IPS DF 4.7 (cell line): Measurements from ENCODE around the gene OR52B2.

Experiments
- DNase-seq: peaks from one replicate; pipeline ENCODE4 v3.0.0-alpha.2; 2013; ENCODE audit warnings: low spot score; ENCODE audit errors: extremely low read depth

The OR52B2 gene

GRCh38 chr11:6170226-6170625, at the start of gene OR52B2:
Gene OR52B2 (minus strand): TSS chr11:6170326. CDS start chr11:6170326, 0 bp downstream.
- DNase-seq = no peak

GRCh38 chr11:6219359-6219758, 49.2 kb upstream of the OR52B2 start:
- DNase-seq = no peak

- DNase-seq = no peak
Observed at GRCh38 chr11:6217722-6218121, 47.6 kb upstream of the OR52B2 start.

- DNase-seq = no peak
Observed at GRCh38 chr11:6216501-6216900, 46.4 kb upstream of the OR52B2 start.

- DNase-seq = no peak
Observed at GRCh38 chr11:6214530-6214929, 44.4 kb upstream of the OR52B2 start.

- no peak for DNase-seq
Observed at GRCh38 chr11:6210274-6210955, 40.3 kb upstream of the OR52B2 start.

- DNase-seq = no peak
Observed at GRCh38 chr11:6209801-6210200, 39.7 kb upstream of the OR52B2 start.

- no peak for DNase-seq
Observed at GRCh38 chr11:6206456-6207180, 36.5 kb upstream of the OR52B2 start.

GRCh38 chr11:6205366-6205765, 35.2 kb upstream of the OR52B2 start, which contains the start of gene C11orf42:
Gene C11orf42 (plus strand): TSS chr11:6205557. CDS start chr11:6205616, 59 bp downstream.
- no peak for DNase-seq

- no peak for DNase-seq
Observed at GRCh38 chr11:6204706-6205105, 34.6 kb upstream of the OR52B2 start.

GRCh38 chr11:6203327-6203726, 33.2 kb upstream of the OR52B2 start:
- DNase-seq = no peak

- DNase-seq = no peak
Observed at GRCh38 chr11:6202041-6202440, 31.9 kb upstream of the OR52B2 start.

- DNase-seq = no peak
Observed at GRCh38 chr11:6201481-6201880, 31.4 kb upstream of the OR52B2 start.

- no peak for DNase-seq
Observed at GRCh38 chr11:6200975-6201374, 30.8 kb upstream of the OR52B2 start.

GRCh38 chr11:6199174-6199810, 29.2 kb upstream of the OR52B2 start, which contains the start of gene OR52W1:
Gene OR52W1 (plus strand): TSS chr11:6199224. CDS start chr11:6199224, 0 bp downstream.
- DNase-seq = no peak

- DNase-seq = no peak
Observed at GRCh38 chr11:6197466-6198200, 27.5 kb upstream of the OR52B2 start.

- no peak for DNase-seq
Observed at GRCh38 chr11:6196396-6196795, 26.3 kb upstream of the OR52B2 start.

- no peak for DNase-seq
Observed at GRCh38 chr11:6194065-6194581, 24.0 kb upstream of the OR52B2 start.

GRCh38 chr11:6191742-6192141, 21.6 kb upstream of the OR52B2 start:
- no peak for DNase-seq

GRCh38 chr11:6175440-6175839, 5.3 kb upstream of the OR52B2 start:
- no peak for DNase-seq

GRCh38 chr11:6156628-6157359, 13.3 kb downstream of the OR52B2 start:
- no peak for DNase-seq
